Uterus (tissue), 2 donors: ENCODE data around the gene MDC1.

ENCODE experiments used
- POLR2A ChIP-seq, 2 donors: fragments of 450-650 bp; IDR thresholded peaks; one replicate each; pipeline ENCODE4 v1.6.1; 2016; ENCODE audit warnings: antibody characterized with exemption in 2 of 2, mild to moderate bottlenecking in 1 of 2, moderate library complexity in 1 of 2
- TF ChIP-seq, protein P1 (sequence below), 4 experiments: fragments of 200-600 bp in 2 of 4; fragments of 450-650 bp in 2 of 4; sonication (generic) in 2 of 4; IDR thresholded peaks; one replicate each; pipeline ENCODE4 v1.5.1; 2016 to 2019; ENCODE audit warnings: antibody characterized with exemption in 4 of 4, mild to moderate bottlenecking in 2 of 4, moderate library complexity in 1 of 4

DNA sequence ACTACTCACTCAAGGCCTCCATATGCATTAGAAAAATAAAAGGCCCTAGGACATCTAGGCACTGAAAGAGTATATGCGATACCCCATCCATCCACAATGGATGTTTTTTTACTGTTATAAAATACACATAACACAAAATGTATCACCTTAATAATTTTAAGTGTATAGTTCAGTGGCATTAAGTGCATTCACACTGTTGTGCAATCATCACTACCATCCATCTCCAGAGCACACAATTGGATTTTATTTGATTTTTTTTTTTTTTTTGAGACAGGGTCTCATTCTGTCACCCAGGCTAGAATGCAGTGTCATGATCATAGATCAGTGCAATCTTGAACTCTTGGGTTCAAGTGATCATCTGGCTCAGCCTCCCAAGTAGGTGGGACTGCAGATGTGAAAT, 2.8 kb downstream of the MDC1 start:
- TF ChIP-seq, protein P1, sequence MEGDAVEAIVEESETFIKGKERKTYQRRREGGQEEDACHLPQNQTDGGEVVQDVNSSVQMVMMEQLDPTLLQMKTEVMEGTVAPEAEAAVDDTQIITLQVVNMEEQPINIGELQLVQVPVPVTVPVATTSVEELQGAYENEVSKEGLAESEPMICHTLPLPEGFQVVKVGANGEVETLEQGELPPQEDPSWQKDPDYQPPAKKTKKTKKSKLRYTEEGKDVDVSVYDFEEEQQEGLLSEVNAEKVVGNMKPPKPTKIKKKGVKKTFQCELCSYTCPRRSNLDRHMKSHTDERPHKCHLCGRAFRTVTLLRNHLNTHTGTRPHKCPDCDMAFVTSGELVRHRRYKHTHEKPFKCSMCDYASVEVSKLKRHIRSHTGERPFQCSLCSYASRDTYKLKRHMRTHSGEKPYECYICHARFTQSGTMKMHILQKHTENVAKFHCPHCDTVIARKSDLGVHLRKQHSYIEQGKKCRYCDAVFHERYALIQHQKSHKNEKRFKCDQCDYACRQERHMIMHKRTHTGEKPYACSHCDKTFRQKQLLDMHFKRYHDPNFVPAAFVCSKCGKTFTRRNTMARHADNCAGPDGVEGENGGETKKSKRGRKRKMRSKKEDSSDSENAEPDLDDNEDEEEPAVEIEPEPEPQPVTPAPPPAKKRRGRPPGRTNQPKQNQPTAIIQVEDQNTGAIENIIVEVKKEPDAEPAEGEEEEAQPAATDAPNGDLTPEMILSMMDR (IDR thresholded peaks at IDR 0.05), result no peak
- no peak for TF ChIP-seq POLR2A (IDR thresholded peaks at IDR 0.05)
